K562 (cell line): ENCODE measurements around the gene ULK1. TPM values are rescaled to one million over a fixed set of nuclear protein-coding genes. Genes with fewer than 3 reads are reported as not detected.
A peak's percentile ranks its signal among the peaks of the same experiment; 100 is the strongest.

Experiments
- DMBX1 ChIP-seq: fragments of 250-450 bp; sonication (Bioruptor Pico); IDR thresholded peaks from 2 replicates; pipeline ENCODE4 v1.8.0; 2022; ENCODE audit warnings: inconsistent platforms, mild to moderate bottlenecking, moderate library complexity, borderline replicate concordance
- GATAD2A ChIP-seq: fragments of 450-650 bp; IDR thresholded peaks from 2 replicates; pipeline ENCODE4 v1.6.1; 2017
- HMG20A ChIP-seq: fragments of 450-650 bp; formaldehyde crosslinking; conservative IDR thresholded peaks from 2 replicates; pipeline ENCODE4 v1.4.0; 2020; ENCODE audit warnings: mild to moderate bottlenecking, mixed read lengths
- HNRNPL ChIP-seq: fragments of 200-400 bp; formaldehyde crosslinking; IDR thresholded peaks from 2 replicates; pipeline ENCODE4 v1.6.1; 2017; ENCODE audit warnings: low read depth, mild to moderate bottlenecking, low read length
- RFX5 ChIP-seq: IDR thresholded peaks from 2 replicates; pipeline ENCODE4 v1.6.1; 2011; ENCODE audit warnings: low read depth, mild to moderate bottlenecking, improper control_type of control experiment, low read length
- SREBF1 ChIP-seq: fragments of 150-350 bp; IDR thresholded peaks from 2 replicates; pipeline ENCODE4 v1.6.1; 2014; ENCODE audit warnings: antibody characterized with exemption, low read depth, low read length, borderline replicate concordance
- SRSF1 ChIP-seq: fragments of 200-400 bp; formaldehyde crosslinking; IDR thresholded peaks from 2 replicates; pipeline ENCODE4 v1.6.1; 2017; ENCODE audit warnings: mild to moderate bottlenecking, low read depth, low read length, moderate library complexity
- TCF7L2 ChIP-seq: fragments of 150-350 bp; IDR thresholded peaks from 2 replicates; pipeline ENCODE4 v1.6.1; 2016; ENCODE audit warnings: low read depth, mild to moderate bottlenecking, low read length, moderate library complexity
- TFE3 ChIP-seq: fragments of 450-650 bp; formaldehyde crosslinking; IDR thresholded peaks from 2 replicates; pipeline ENCODE4 v1.4.0; 2020; ENCODE audit warnings: mild to moderate bottlenecking, mixed read lengths
- XRCC3 ChIP-seq: fragments of 450-650 bp; IDR thresholded peaks from 2 replicates; pipeline ENCODE4 v1.6.1; 2017; ENCODE audit warnings: mild to moderate bottlenecking, moderate library complexity
- ZBTB33 ChIP-seq: sonication (generic); formaldehyde crosslinking; IDR thresholded peaks from 2 replicates; pipeline ENCODE4 v1.8.1; 2023; ENCODE audit warnings: mild to moderate bottlenecking, missing genetic modification reagents
- ZNF133 ChIP-seq: fragments of 250-450 bp; sonication (Bioruptor Pico); IDR thresholded peaks from 2 replicates; pipeline ENCODE4 v1.4.0; 2020; ENCODE audit warnings: mild to moderate bottlenecking
- ZNF282 ChIP-seq: sonication (generic); formaldehyde crosslinking; IDR thresholded peaks from 2 replicates; pipeline ENCODE4 v1.8.1; 2023; ENCODE audit warnings: missing genetic modification reagents
- ZNF436 ChIP-seq: fragments of 250-450, 450-650 bp; sonication (Bioruptor Pico); formaldehyde crosslinking; IDR thresholded peaks from 2 replicates; pipeline ENCODE4 v1.7.0; 2020; ENCODE audit warnings: mild to moderate bottlenecking
- ZNF57 ChIP-seq: fragments of 450-650 bp; formaldehyde crosslinking; IDR thresholded peaks from 2 replicates; pipeline ENCODE4 v1.4.0; 2020; ENCODE audit warnings: mild to moderate bottlenecking, moderate library complexity
- ZNF589 ChIP-seq: fragments of 200-800 bp; sonication (Bioruptor generic); IDR thresholded peaks from 2 replicates; pipeline ENCODE4 v1.6.1; 2016; ENCODE audit warnings: low read depth, missing genetic modification characterization, missing compliant biosample characterization
- polyA plus RNA-seq, 8 experiments: library from polyadenylated mRNA; depleted of rRNA in 4 of 8; stranded (reverse) in 5 of 8; unstranded in 3 of 8; fragments of >200 nt; fragmentation: Nextera tagmentation in 2 of 8; fragmentation: Illumina TruSeq in 1 of 8; extraction: Ambion mirVana in 2 of 8; extraction: Trizol in 1 of 8; gene quantifications; 2 replicates each; pipeline versions ENCODE4 v1.2.1 to v1.2.3, GENCODE V29; 2011 to 2014; ENCODE audit warnings: inconsistent platforms in 1 of 8, missing spikeins in 1 of 8
- total RNA-seq, 7 experiments: library from RNA; depleted of rRNA in 6 of 7; stranded (reverse); fragments of >200 nt in 6 of 7; fragmentation: Illumina TruSeq in 2 of 7; extraction: Trizol in 2 of 7; gene quantifications; 2 replicates each; pipeline versions ENCODE4 v1.2.1 to v1.2.3, GENCODE V29; 2011 to 2021; ENCODE audit warnings: low replicate concordance in 1 of 7
- TF ChIP-seq, protein P1 (sequence below): fragments of 250-450 bp; sonication (Bioruptor Pico); IDR thresholded peaks from 2 replicates; pipeline ENCODE4 v1.5.0; 2021; ENCODE audit warnings: mild to moderate bottlenecking, moderate library complexity
- TF ChIP-seq, protein P2 (sequence below): fragments of 250-450 bp; sonication (Bioruptor Pico); IDR thresholded peaks from 2 replicates; pipeline ENCODE4 v1.6.1; 2021; ENCODE audit warnings: mild to moderate bottlenecking
- TF ChIP-seq, protein P3 (sequence below), 2 experiments: fragments of 250-450 bp in 1 of 2; fragments of 450-650 bp in 1 of 2; sonication (Bioruptor Pico) in 1 of 2; IDR thresholded peaks; 2 replicates each; pipeline versions ENCODE4 v1.6.1 to v1.8.0; 2016 to 2021; ENCODE audit warnings: mild to moderate bottlenecking in 2 of 2, moderate library complexity in 2 of 2, missing compliant biosample characterization in 1 of 2, missing genetic modification characterization in 1 of 2

ULK1 gene
- total and polyA plus RNA-seq, 9 of the 15 experiments (the other 6 are each of a cell fraction or from before 2014, with no cell fraction given) = 0.15 to 29.4 (median 2.5) TPM

GRCh38 chr12:131896080-131896810 is 1.8 kb downstream of the ULK1 start (continued):
- TF ChIP-seq, protein P1, sequence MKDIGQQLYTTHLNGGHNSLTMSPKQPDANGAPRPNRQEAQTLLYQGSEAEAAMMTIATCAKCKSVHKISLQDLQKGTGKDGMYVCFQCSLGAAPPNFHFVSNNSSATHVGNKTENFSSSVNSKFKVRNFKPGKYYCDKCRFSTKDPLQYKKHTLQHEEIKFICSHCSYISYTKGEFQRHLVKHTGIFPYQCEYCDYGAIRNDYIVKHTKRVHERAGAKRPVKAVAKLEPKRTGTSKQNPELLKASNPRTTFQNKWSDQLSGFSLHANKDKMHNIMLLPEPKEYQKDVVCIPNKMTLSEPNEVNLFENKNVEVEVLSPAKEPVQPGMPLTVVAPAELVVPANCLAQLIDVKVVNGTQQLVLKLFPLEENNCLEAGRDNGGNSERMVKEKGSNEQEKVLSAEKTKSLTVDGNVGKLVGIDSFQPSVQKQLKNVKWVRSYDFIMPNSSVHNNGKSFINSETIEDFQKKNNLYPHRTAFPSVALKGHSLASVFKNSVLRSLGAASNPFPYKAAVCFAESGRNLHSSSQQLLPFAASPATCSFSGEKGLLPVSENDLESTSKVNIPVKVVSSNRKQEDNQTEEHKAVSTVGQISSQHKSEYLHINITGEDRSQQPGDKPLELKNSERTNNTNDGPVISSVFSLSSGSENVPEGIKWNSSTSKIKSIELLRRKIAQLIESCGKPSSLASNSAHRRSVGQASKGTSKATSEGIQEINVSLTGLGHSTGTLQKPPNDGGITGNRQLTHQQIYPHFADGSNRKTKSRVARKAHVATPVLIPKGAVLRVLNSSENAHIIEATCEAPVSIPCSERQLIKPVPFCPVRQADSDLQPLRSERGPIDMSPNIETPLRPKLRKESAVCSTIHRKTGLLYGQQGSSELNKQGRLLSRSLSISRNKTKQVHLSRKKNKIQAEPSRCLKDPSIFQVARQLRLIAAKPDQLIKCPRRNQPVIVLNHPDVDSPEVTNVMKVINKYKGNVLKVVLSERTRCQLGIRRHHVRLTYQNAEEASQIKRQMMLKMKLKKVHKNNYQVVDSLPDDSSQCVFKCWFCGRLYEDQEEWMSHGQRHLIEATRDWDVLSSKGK (CRISPR knock-in tag) = no peak
- TF ChIP-seq HNRNPL = no peak
- TF ChIP-seq ZNF436 (CRISPR knock-in tag) = no peak
- no peak for TF ChIP-seq ZNF133 (CRISPR knock-in tag)
- TF ChIP-seq ZBTB33 (CRISPR knock-in tag) = 0 out of 2 replicates have a peak, but pooled peaks have one; percentile 48
- no peak for TF ChIP-seq GATAD2A
- TF ChIP-seq, protein P2, sequence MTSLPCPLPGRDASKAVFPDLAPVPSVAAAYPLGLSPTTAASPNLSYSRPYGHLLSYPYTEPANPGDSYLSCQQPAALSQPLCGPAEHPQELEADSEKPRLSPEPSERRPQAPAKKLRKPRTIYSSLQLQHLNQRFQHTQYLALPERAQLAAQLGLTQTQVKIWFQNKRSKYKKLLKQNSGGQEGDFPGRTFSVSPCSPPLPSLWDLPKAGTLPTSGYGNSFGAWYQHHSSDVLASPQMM = no peak
- TF ChIP-seq ZNF57 (CRISPR knock-in tag) = no peak
- no peak for TF ChIP-seq DMBX1
- no peak for TF ChIP-seq RFX5
- no peak for TF ChIP-seq ZNF589 (CRISPR knock-in tag)
- TF ChIP-seq SRSF1 = no peak
- no peak for TF ChIP-seq HMG20A (CRISPR knock-in tag)
- TF ChIP-seq XRCC3 = no peak
- TF ChIP-seq, protein P3, sequence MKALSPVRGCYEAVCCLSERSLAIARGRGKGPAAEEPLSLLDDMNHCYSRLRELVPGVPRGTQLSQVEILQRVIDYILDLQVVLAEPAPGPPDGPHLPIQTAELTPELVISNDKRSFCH (CRISPR knock-in tag; IDR thresholded peaks at IDR 0.05) = no peak
- TF ChIP-seq, protein P3 (tag; IDR thresholded peaks at IDR 0.05) = 0 out of 2 replicates have a peak, but pooled peaks have one; percentile 17
- TF ChIP-seq TFE3 (CRISPR knock-in tag) = no peak
- no peak for TF ChIP-seq TCF7L2
- no peak for TF ChIP-seq SREBF1
- TF ChIP-seq ZNF282 (CRISPR knock-in tag) = no peak
